GM10248 (cell line): ENCODE measurements around the gene KRT85.

Experiments
- CTCF ChIA-PET: fragments of 300-600 bp; sonication (Branson Sonifier 250); formaldehyde crosslinking; extraction: SDS; loops from one replicate; lab custom pipeline; 2021; ENCODE audit warnings: antibody characterized with exemption; lab: Yijun Ruan, JAX
- POLR2A ChIA-PET: fragments of 350-650 bp; sonication (Branson Sonifier 250); formaldehyde crosslinking; extraction: SDS; loops from one replicate; lab custom pipeline; 2020; ENCODE audit warnings: antibody characterized with exemption; lab: Yijun Ruan, JAX
- DNase-seq: peaks from one replicate; pipeline ENCODE4 v3.0.0; 2012; ENCODE audit errors: extremely low spot score
- CTCF ChIP-seq: IDR thresholded peaks from 2 replicates; pipeline ENCODE4 v1.5.1; 2012; ENCODE audit warnings: mild to moderate bottlenecking, low read depth; ENCODE audit errors: extremely low read depth, missing control alignments, control extremely low read depth

The KRT85 gene

GRCh38 chr12:52320784-52321400 is 46.4 kb downstream of the KRT85 start, which contains the start of gene KRT83:
Gene KRT83 (minus strand): TSS chr12:52321398. CDS start chr12:52321335, 63 bp downstream.
- no peak for TF ChIP-seq CTCF
- DNase-seq: no peak
- ChIA-PET POLR2A (no interaction called here), CTCF (interaction anchor here (1.2 to 3.3 kb wide), 2 partner anchors 7 to 52 kb away, joined by 3 to 14 read pairs; no protein-coding TSS in a partner anchor)

- POLR2A ChIA-PET: interaction anchor here (0.5 kb wide), 1 partner anchor 809 kb away, joined by 8 read pairs; no protein-coding TSS in a partner anchor
- CTCF ChIA-PET: interaction anchor here (1.2 to 3.3 kb wide), 6 partner anchors 8 to 149 kb away, joined by 4 to 18 read pairs (median 8); no protein-coding TSS in a partner anchor
- no peak for DNase-seq
- TF ChIP-seq CTCF: no peak
These were observed 48.2 kb downstream of the KRT85 start for GRCh38 chr12:52319097-52319496.

GRCh38 chr12:52318241-52318990 is 48.9 kb downstream of the KRT85 start:
- no peak for DNase-seq
- no peak for TF ChIP-seq CTCF
- ChIA-PET POLR2A (interaction anchor here (0.5 kb wide), 1 partner anchor 809 kb away, joined by 8 read pairs; no protein-coding TSS in a partner anchor), CTCF (interaction anchor here (1.2 to 3.3 kb wide), 6 partner anchors 9 to 149 kb away, joined by 4 to 18 read pairs (median 8); no protein-coding TSS in a partner anchor)

- ChIA-PET CTCF (interaction anchor here (2.1 to 3.3 kb wide), 3 partner anchors 10 to 39 kb away, joined by 6 to 14 read pairs (median 9); no protein-coding TSS in a partner anchor), POLR2A (no interaction called here)
- no peak for TF ChIP-seq CTCF
- DNase-seq: no peak
These were observed 49.7 kb downstream of the KRT85 start for GRCh38 chr12:52317468-52318052.

GRCh38 chr12:52316701-52317100 is 50.6 kb downstream of the KRT85 start:
- ChIA-PET POLR2A (no interaction called here), CTCF (interaction anchor here (2.2 kb wide), 1 partner anchor 10 kb away, joined by 12 read pairs; no protein-coding TSS in a partner anchor)
- no peak for DNase-seq
- no peak for TF ChIP-seq CTCF

GRCh38 chr12:52316290-52316689 is 51.0 kb downstream of the KRT85 start:
- no peak for TF ChIP-seq CTCF
- CTCF ChIA-PET: interaction anchor here (2.2 kb wide), 1 partner anchor 9 kb away, joined by 12 read pairs; no protein-coding TSS in a partner anchor
- POLR2A ChIA-PET: interaction anchor here (0.6 kb wide), 1 partner anchor 15 kb away, joined by 3 read pairs; no protein-coding TSS in a partner anchor
- no peak for DNase-seq
